Stimulated activated CD8-positive, alpha-beta memory T cell treated with anti-CD3 and anti-CD28 coated beads, Interleukin-15, amount 100 ng/mL, for 24 hours (primary cell): ENCODE measurements around the gene TRIP12.
"Not testable (repeated sequence)": the region's sequence is repeated elsewhere in the genome, so short reads cannot be mapped to it uniquely, and the experiment has no call there.

ENCODE experiments used
- DNase-seq: peaks from one replicate; pipeline ENCODE4 v3.0.0-alpha.2; 2020; ENCODE audit warnings: low read depth

Gene TRIP12

GRCh38 chr2:229921892-229922448, at the start of gene TRIP12:
Gene TRIP12 (minus strand): TSS chr2:229922009. CDS start chr2:229880079, 41,930 bp downstream.
- DNase-seq = peak; percentile 65

- DNase-seq = no peak
Observed at GRCh38 chr2:229971298-229971790, 49.5 kb upstream of the TRIP12 start.

GRCh38 chr2:229970406-229970805, 48.6 kb upstream of the TRIP12 start:
- DNase-seq = no peak

GRCh38 chr2:229969921-229970320, 48.1 kb upstream of the TRIP12 start:
- no peak for DNase-seq

GRCh38 chr2:229963596-229963995, 41.8 kb upstream of the TRIP12 start:
- not testable (repeated sequence) for DNase-seq

- DNase-seq = no peak
Observed at GRCh38 chr2:229956491-229956890, 34.7 kb upstream of the TRIP12 start.

GRCh38 chr2:229955663-229956062, 33.9 kb upstream of the TRIP12 start:
- DNase-seq = no peak

GRCh38 chr2:229952256-229952835, 30.5 kb upstream of the TRIP12 start:
- DNase-seq = no peak

- no peak for DNase-seq
Observed at GRCh38 chr2:229947544-229947943, 25.7 kb upstream of the TRIP12 start.

GRCh38 chr2:229945975-229946374, 24.2 kb upstream of the TRIP12 start:
- no peak for DNase-seq

- DNase-seq = no peak
Observed at GRCh38 chr2:229943770-229944449, 22.1 kb upstream of the TRIP12 start.

GRCh38 chr2:229943171-229943570, 21.4 kb upstream of the TRIP12 start:
- no peak for DNase-seq

- no peak for DNase-seq
Observed at GRCh38 chr2:229942671-229943070, 20.9 kb upstream of the TRIP12 start.

GRCh38 chr2:229937537-229937936, 15.7 kb upstream of the TRIP12 start:
- no peak for DNase-seq

- DNase-seq = no peak
Observed at GRCh38 chr2:229931241-229931640, 9.4 kb upstream of the TRIP12 start.

- DNase-seq = no peak
Observed at GRCh38 chr2:229930656-229931055, 8.8 kb upstream of the TRIP12 start.

GRCh38 chr2:229927817-229928321, 6.1 kb upstream of the TRIP12 start:
- DNase-seq = no peak

- DNase-seq = no peak
Observed at GRCh38 chr2:229925201-229925600, 3.4 kb upstream of the TRIP12 start.

GRCh38 chr2:229924541-229924940, 2.7 kb upstream of the TRIP12 start:
- DNase-seq = not testable (repeated sequence)

GRCh38 chr2:229922449-229923386, 909 bp upstream of the TRIP12 start, which contains the start of gene FBXO36:
Gene FBXO36 (plus strand): TSS chr2:229922503. CDS start chr2:229922514, 11 bp downstream.
- peak; percentile 31 for DNase-seq

- peak; percentile 40 for DNase-seq
Observed at GRCh38 chr2:229921101-229921891, 513 bp downstream of the TRIP12 start.
